ENCODE data around the gene ZNF248.

The ZNF248 gene

GRCh38 chr10:37794305-37794976 is 63.0 kb downstream of the ZNF248 start:
- DNase-seq (ENCODE audit: low read depth): no peak
- no peak overlapping the region for H3K4me3 ChIP-seq (ENCODE audit: low read depth, low read length)
- no peak for TF ChIP-seq CTCF (conservative IDR thresholded peaks at IDR 0.05; ENCODE audit: low read depth, low read length)

DNA sequence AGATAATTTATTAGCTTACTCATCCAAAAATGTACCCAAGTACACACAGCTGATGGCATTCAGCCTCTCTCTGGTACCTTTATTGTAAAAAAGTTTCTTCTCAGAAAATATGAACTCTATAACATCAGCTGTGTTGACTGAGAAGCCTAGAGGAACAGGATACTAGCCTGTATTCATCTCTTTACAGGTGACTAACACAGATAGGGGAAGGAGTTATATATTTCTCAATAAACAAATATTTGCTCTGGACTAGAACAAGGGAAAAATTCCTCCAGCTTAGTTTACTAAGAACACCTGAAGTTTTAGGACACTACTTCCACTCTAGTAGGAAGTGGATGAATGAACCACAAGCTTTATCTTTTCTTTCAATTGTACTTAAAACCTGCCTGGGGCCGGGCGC is 67.8 kb downstream of the ZNF248 start:
- H3K4me3 ChIP-seq (ENCODE audit: low read depth, low read length): no peak overlapping the region
- TF ChIP-seq CTCF (conservative IDR thresholded peaks at IDR 0.05; ENCODE audit: low read depth, low read length): no peak
- no peak for DNase-seq (ENCODE audit: low read depth)

DNA sequence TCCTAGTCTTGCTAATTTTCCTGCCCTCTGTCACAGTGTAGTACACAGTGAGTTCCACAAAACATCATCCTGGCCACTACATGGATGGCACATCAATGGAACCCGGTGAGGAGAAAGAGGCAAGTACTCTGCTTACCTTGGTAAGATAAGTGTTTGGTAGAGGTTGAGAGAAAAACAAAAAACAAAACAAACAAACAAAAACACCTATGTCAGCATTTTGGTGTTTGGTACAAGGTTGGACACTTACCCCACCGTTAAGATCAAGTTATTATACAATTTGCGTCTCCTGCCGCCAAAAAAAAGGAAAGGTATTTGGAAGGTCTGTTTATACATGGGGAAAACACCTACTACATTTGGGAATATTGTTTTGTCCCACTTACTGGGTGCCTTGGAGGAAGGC is 72.7 kb downstream of the ZNF248 start:
- DNase-seq (ENCODE audit: low read depth): no peak
- no peak overlapping the region for H3K4me3 ChIP-seq (ENCODE audit: low read depth, low read length)
- TF ChIP-seq CTCF (conservative IDR thresholded peaks at IDR 0.05; ENCODE audit: low read depth, low read length): no peak

DNA sequence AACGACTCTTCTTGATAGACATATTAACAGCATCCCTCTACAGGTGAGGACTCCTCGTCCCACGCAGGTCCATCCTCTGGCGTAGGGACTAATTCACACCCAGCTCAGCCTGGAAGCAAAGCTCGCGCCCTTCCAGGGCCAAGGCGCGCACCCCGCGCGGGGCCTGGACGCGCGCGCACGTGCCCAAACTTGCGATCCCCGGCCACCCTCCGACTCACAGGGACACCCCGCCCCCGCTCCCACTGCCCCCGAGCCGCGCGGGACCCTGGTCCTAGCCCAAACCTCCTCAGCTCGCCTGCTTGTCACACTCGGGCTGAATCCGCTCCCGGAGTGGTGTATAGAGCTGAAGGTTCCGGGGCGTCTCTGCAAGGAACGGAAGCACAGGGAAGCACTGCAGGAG is 76.9 kb downstream of the ZNF248 start:
- DNase-seq (ENCODE audit: low read depth): no peak
- H3K4me3 ChIP-seq (ENCODE audit: low read depth, low read length): no peak overlapping the region
- TF ChIP-seq CTCF (conservative IDR thresholded peaks at IDR 0.05; ENCODE audit: low read depth, low read length): no peak

- TF ChIP-seq CTCF (conservative IDR thresholded peaks at IDR 0.05; ENCODE audit: low read depth, low read length): no peak
- H3K4me3 ChIP-seq (ENCODE audit: low read depth, low read length): no peak overlapping the region
- no peak for DNase-seq (ENCODE audit: low read depth)
These were observed 80.4 kb downstream of the ZNF248 start for GRCh38 chr10:37777056-37777455.

GRCh38 chr10:37775612-37776011 is 81.8 kb downstream of the ZNF248 start:
- H3K4me3 ChIP-seq (ENCODE audit: low read depth, low read length): no peak overlapping the region
- DNase-seq (ENCODE audit: low read depth): no peak
- no peak for TF ChIP-seq CTCF (conservative IDR thresholded peaks at IDR 0.05; ENCODE audit: low read depth, low read length)

- DNase-seq (ENCODE audit: low read depth): no peak
- H3K4me3 ChIP-seq (ENCODE audit: low read depth, low read length): no peak overlapping the region
- TF ChIP-seq CTCF (conservative IDR thresholded peaks at IDR 0.05; ENCODE audit: low read depth, low read length): no peak
These were observed 83.1 kb downstream of the ZNF248 start for GRCh38 chr10:37774351-37774750.

All from choroid plexus epithelial cell (primary cell).